GM23338 (cell line): ENCODE data around the gene BRD3. TPM values are rescaled to one million over a fixed set of nuclear protein-coding genes. Genes with fewer than 3 reads are reported as not detected.

Source experiments
- ATAC-seq: fragments of 200-7000 bp; cut with Tn5 transposase; 3 replicates; pipeline ENCODE4 v1.9.1; 2020
- DNase-seq: peaks from one replicate; pipeline ENCODE4 v3.0.0-alpha.2; 2015; ENCODE audit warnings: low spot score
- H2AFZ ChIP-seq: fragments of 200-600 bp; sonication (generic); 2 replicates; pipeline ENCODE4 v1.8.0; 2016; ENCODE audit warnings: antibody characterized with exemption, mild to moderate bottlenecking, moderate library complexity
- H3F3A ChIP-seq: fragments of 200-600 bp; sonication (generic); replicated peaks from 2 replicates; pipeline ENCODE4 v1.8.0; 2017; ENCODE audit warnings: antibody characterized with exemption, mixed run types, low read depth
- H3K27ac ChIP-seq: fragments of 200-600 bp; sonication (generic); 2 replicates; pipeline ENCODE4 v1.6.1; 2016; ENCODE audit warnings: low read depth
- H3K27me3 ChIP-seq: fragments of 200-600 bp; sonication (generic); 2 replicates; pipeline ENCODE4 v1.8.0; 2016; ENCODE audit warnings: mild to moderate bottlenecking, mixed run types, moderate library complexity; ENCODE audit not compliant: insufficient read depth
- H3K36me3 ChIP-seq: fragments of 200-600 bp; sonication (generic); 2 replicates; pipeline ENCODE4 v1.8.0; 2016; ENCODE audit warnings: mild to moderate bottlenecking; ENCODE audit not compliant: insufficient read depth
- H3K4me1 ChIP-seq: fragments of 200-600 bp; sonication (generic); 2 replicates; pipeline ENCODE4 v1.8.0; 2016; ENCODE audit warnings: mild to moderate bottlenecking, moderate library complexity; ENCODE audit not compliant: insufficient read depth
- H3K4me2 ChIP-seq: fragments of 200-600 bp; sonication (generic); 2 replicates; pipeline ENCODE4 v1.7.1; 2017; ENCODE audit warnings: mixed run types
- H3K4me3 ChIP-seq: fragments of 200-600 bp; sonication (generic); 2 replicates; pipeline ENCODE4 v1.6.1; 2016; ENCODE audit warnings: mixed run types
- H3K79me2 ChIP-seq: fragments of 200-600 bp; sonication (generic); replicated peaks from 2 replicates; pipeline ENCODE4 v1.8.0; 2017; ENCODE audit warnings: mild to moderate bottlenecking; ENCODE audit not compliant: insufficient read depth
- H3K9me2 ChIP-seq: fragments of 200-600 bp; sonication (generic); 2 replicates; pipeline ENCODE4 v1.8.0; 2017; ENCODE audit not compliant: insufficient read depth
- H4K20me1 ChIP-seq: fragments of 200-600 bp; sonication (generic); replicated peaks from 2 replicates; pipeline ENCODE4 v1.8.0; 2017; ENCODE audit warnings: mild to moderate bottlenecking; ENCODE audit not compliant: insufficient read depth
- H3K27ac Mint-ChIP-seq: 2 replicates; pipeline ENCODE4 v1.8.0; 2020; ENCODE audit warnings: inconsistent platforms, mild to moderate bottlenecking, moderate library complexity, mixed read lengths
- H3K27me3 Mint-ChIP-seq: 3 replicates; pipeline ENCODE4 v1.8.0; 2022; ENCODE audit warnings: low read depth, mild to moderate bottlenecking, moderate library complexity, mixed read lengths, inconsistent platforms; ENCODE audit not compliant: insufficient read depth, poor library complexity
- H3K36me3 Mint-ChIP-seq: 3 replicates; pipeline ENCODE4 v1.8.0; 2021; ENCODE audit warnings: low read depth, mild to moderate bottlenecking, inconsistent platforms, moderate library complexity, mixed read lengths
- H3K4me1 Mint-ChIP-seq: 3 replicates; pipeline ENCODE4 v1.8.0; 2020; ENCODE audit warnings: mild to moderate bottlenecking, inconsistent platforms, mixed read lengths
- H3K4me3 Mint-ChIP-seq: 3 replicates; pipeline ENCODE4 v1.8.0; 2021; ENCODE audit warnings: moderate library complexity, mild to moderate bottlenecking, inconsistent platforms, mixed read lengths
- H3K9me3 Mint-ChIP-seq: 3 replicates; pipeline ENCODE4 v1.8.0; 2020; ENCODE audit warnings: moderate library complexity, mild to moderate bottlenecking, inconsistent platforms, mixed read lengths
- CREB1 ChIP-seq: fragments of 250-450 bp; sonication (Bioruptor Pico); IDR thresholded peaks from 2 replicates; pipeline ENCODE4 v1.5.0; 2020; ENCODE audit warnings: low read depth, mild to moderate bottlenecking, moderate library complexity
- ETS1 ChIP-seq: IDR thresholded peaks from 2 replicates; pipeline ENCODE4 v1.6.1; 2016; ENCODE audit warnings: antibody characterized with exemption
- EZH2 ChIP-seq: fragments of 200-600 bp; sonication (generic); IDR thresholded peaks from one replicate; pipeline ENCODE4 v1.8.0; 2017; ENCODE audit warnings: antibody characterized with exemption, mild to moderate bottlenecking, low read depth; ENCODE audit not compliant: unreplicated experiment
- JUNB ChIP-seq: IDR thresholded peaks from one replicate; pipeline ENCODE4 v1.6.1; 2016; ENCODE audit warnings: antibody characterized with exemption; ENCODE audit not compliant: unreplicated experiment
- STAT1 ChIP-seq: IDR thresholded peaks from one replicate; pipeline ENCODE4 v1.6.1; 2016; ENCODE audit warnings: antibody characterized with exemption; ENCODE audit not compliant: unreplicated experiment
- ZNF114 ChIP-seq: fragments of 250-450 bp; sonication (Bioruptor Pico); IDR thresholded peaks from 2 replicates; pipeline ENCODE4 v1.5.0; 2020; ENCODE audit warnings: mild to moderate bottlenecking, moderate library complexity
- ZNF331 ChIP-seq: fragments of 250-450 bp; sonication (Bioruptor Pico); IDR thresholded peaks from 2 replicates; pipeline ENCODE4 v1.5.0; 2020; ENCODE audit warnings: low read depth, mild to moderate bottlenecking, moderate library complexity
- ZNF462 ChIP-seq: fragments of 250-450 bp; sonication (Bioruptor Pico); IDR thresholded peaks from 2 replicates; pipeline ENCODE4 v1.5.0; 2020; ENCODE audit warnings: mild to moderate bottlenecking, moderate library complexity
- polyA plus RNA-seq: library from polyadenylated mRNA; unstranded; fragments of >200 nt; fragmentation: Nextera tagmentation; extraction: Ambion mirVana; gene quantifications from 2 replicates; pipeline ENCODE4 v1.2.1, GENCODE V29; 2016
- total RNA-seq: library from RNA; depleted of rRNA; stranded (reverse); fragments of >200 nt; shearing (Covaris generic); gene quantifications from 2 replicates; pipeline ENCODE4 v1.2.3, GENCODE V29; 2014

BRD3 gene
- total and polyA plus RNA-seq, 2 experiments from 2014 or later: 46.0 to 88.0 TPM

GRCh38 chr9:134029248-134030226 lies 38.3 kb downstream of the BRD3 start:
- Mint-ChIP-seq H3K9me3 (no peaks in the 10 kb centered on the region; the same call in 2 of the 3 replicates), H3K27me3 (peaks cover 4% of the 10 kb centered on the region), H3K4me1 (peaks cover 11% of the 10 kb centered on the region), H3K36me3 (peaks cover 32% of the 10 kb centered on the region), H3K4me3 (no peak overlapping the region), H3K27ac (no peak overlapping the region; the same call in 1 of the 2 replicates)
- Histone ChIP-seq H3K27ac (no peak overlapping the region), H3K4me2 (no peak overlapping the region), H3K4me1 (peaks cover 11% of the 10 kb centered on the region), H3K36me3 (peaks cover 25% of the 10 kb centered on the region; the same call in 1 of the 2 replicates), H3K4me3 (no peak overlapping the region), H4K20me1 (no peaks in the 10 kb centered on the region; the same call in 1 of the 2 replicates), H3K9me2 (no peaks in the 10 kb centered on the region), H3K27me3 (no peaks in the 10 kb centered on the region), H3K79me2 (no peaks in the 10 kb centered on the region), H2AFZ (no peak overlapping the region), H3F3A (0 out of 2 replicates have a peak, but pooled peaks cover 8% of the 10 kb centered on the region)
- DNase-seq: no peak
- ATAC-seq: no peak
- TF ChIP-seq STAT1: no peak

- H3F3A ChIP-seq: 0 out of 2 replicates have a peak, but pooled peaks cover 8% of the 10 kb centered on the region
- H3K79me2 ChIP-seq: no peaks in the 10 kb centered on the region
- peaks cover 21% of the 10 kb centered on the region; the same call in 1 of the 2 replicates for H3K36me3 ChIP-seq
- Mint-ChIP-seq H3K4me1 (peaks cover 14% of the 10 kb centered on the region), H3K27ac (no peak overlapping the region; the same call in 1 of the 2 replicates), H3K9me3 (no peaks in the 10 kb centered on the region; the same call in 2 of the 3 replicates), H3K27me3 (peaks cover 4% of the 10 kb centered on the region), H3K4me3 (no peak overlapping the region), H3K36me3 (peaks cover 27% of the 10 kb centered on the region)
- no peak overlapping the region for H2AFZ ChIP-seq
- no peak overlapping the region for H3K27ac ChIP-seq
- peaks cover 13% of the 10 kb centered on the region for H3K4me1 ChIP-seq
- H3K9me2 ChIP-seq: no peaks in the 10 kb centered on the region
- ATAC-seq: no peak
- H4K20me1 ChIP-seq: no peaks in the 10 kb centered on the region; the same call in 1 of the 2 replicates
- H3K4me3 ChIP-seq: no peak overlapping the region
- H3K4me2 ChIP-seq: no peak overlapping the region
- peak; percentile 19 for DNase-seq
- H3K27me3 ChIP-seq: no peaks in the 10 kb centered on the region
- no peak for TF ChIP-seq ZNF331
- TF ChIP-seq EZH2: no peak
- TF ChIP-seq JUNB: no peak
- TF ChIP-seq ZNF462 (CRISPR knock-in tag): no peak
- no peak for TF ChIP-seq ETS1
- TF ChIP-seq CREB1 (CRISPR knock-in tag): no peak
- TF ChIP-seq ZNF114: no peak
These were observed 39.1 kb downstream of the BRD3 start for GRCh38 chr9:134028575-134029247.
